WERI-Rb-1 (cell line): ENCODE results near the gene RNF112.

Experiments used
- DNase-seq: peaks from one replicate; pipeline ENCODE4 v3.0.0-alpha.2; 2020
- H3K27ac ChIP-seq: fragments of 250-450 bp; sonication (Bioruptor Pico); 2 replicates; pipeline ENCODE4 v1.5.1; 2020; ENCODE audit warnings: mild to moderate bottlenecking, moderate library complexity
- H3K27me3 ChIP-seq: fragments of 250-450 bp; sonication (Bioruptor Pico); 2 replicates; pipeline ENCODE4 v1.5.1; 2021; ENCODE audit warnings: mild to moderate bottlenecking, low read depth, moderate library complexity; ENCODE audit not compliant: insufficient read depth, severe bottlenecking
- H3K36me3 ChIP-seq: fragments of 250-450 bp; sonication (Bioruptor Pico); 2 replicates; pipeline ENCODE4 v1.5.1; 2020; ENCODE audit warnings: mild to moderate bottlenecking, moderate library complexity
- H3K4me3 ChIP-seq: 2 replicates; pipeline ENCODE4 v1.5.1; 2011; ENCODE audit warnings: low read depth, mild to moderate bottlenecking, control low read depth, low read length
- H3K9me3 ChIP-seq: fragments of 250-450 bp; sonication (Bioruptor Pico); 2 replicates; pipeline ENCODE4 v1.5.1; 2021; ENCODE audit warnings: mild to moderate bottlenecking, moderate library complexity; ENCODE audit not compliant: severe bottlenecking
- CTCF ChIP-seq: IDR thresholded peaks from 2 replicates; pipeline ENCODE4 v1.5.1; 2011; ENCODE audit warnings: low read depth, mild to moderate bottlenecking, control low read depth, inconsistent platforms, low read length

Gene RNF112

GRCh38 chr17:19391432-19391831, 19.6 kb upstream of the RNF112 start:
- H3K27ac ChIP-seq = no peak overlapping the region
- DNase-seq = no peak
- no peak overlapping the region for H3K4me3 ChIP-seq
- no peaks in the 10 kb centered on the region for H3K36me3 ChIP-seq
- H3K9me3 ChIP-seq = no peaks in the 10 kb centered on the region
- TF ChIP-seq CTCF = no peak
- no peaks in the 10 kb centered on the region for H3K27me3 ChIP-seq

GRCh38 chr17:19392303-19392702, 18.7 kb upstream of the RNF112 start:
- H3K36me3 ChIP-seq = no peaks in the 10 kb centered on the region
- H3K27ac ChIP-seq = no peak overlapping the region
- no peaks in the 10 kb centered on the region for H3K9me3 ChIP-seq
- H3K4me3 ChIP-seq = no peak overlapping the region
- no peak for DNase-seq
- TF ChIP-seq CTCF = no peak
- H3K27me3 ChIP-seq = no peaks in the 10 kb centered on the region

DNA sequence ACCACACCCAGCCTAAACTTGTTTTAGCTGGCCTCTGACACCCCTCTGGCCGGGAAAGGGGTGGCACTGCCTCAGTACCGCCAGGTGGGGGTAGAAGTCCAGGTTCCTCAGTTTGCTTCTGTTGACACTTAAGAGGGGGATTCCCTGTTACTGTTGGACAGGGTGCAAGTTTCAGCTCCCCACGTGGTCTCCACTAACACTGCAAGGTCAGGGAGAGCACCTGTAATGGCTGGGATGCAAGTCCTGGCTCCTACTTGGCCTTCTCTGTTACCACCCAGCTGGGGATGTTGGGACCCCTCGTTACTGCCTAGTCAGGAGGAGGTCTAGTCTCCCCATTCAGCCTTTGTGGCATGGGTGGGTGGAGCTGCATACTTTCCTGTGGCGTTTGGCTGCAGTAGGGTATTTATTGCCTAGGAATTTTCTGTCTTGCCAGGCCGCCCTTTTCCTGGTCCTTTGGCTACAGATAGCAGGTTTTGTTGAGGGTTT, 13.4 kb upstream of the RNF112 start:
- Histone ChIP-seq H3K27ac (no peak overlapping the region), H3K9me3 (no peaks in the 10 kb centered on the region), H3K27me3 (no peaks in the 10 kb centered on the region), H3K4me3 (no peak overlapping the region), H3K36me3 (no peaks in the 10 kb centered on the region)
- no peak for TF ChIP-seq CTCF
- DNase-seq = no peak

DNA sequence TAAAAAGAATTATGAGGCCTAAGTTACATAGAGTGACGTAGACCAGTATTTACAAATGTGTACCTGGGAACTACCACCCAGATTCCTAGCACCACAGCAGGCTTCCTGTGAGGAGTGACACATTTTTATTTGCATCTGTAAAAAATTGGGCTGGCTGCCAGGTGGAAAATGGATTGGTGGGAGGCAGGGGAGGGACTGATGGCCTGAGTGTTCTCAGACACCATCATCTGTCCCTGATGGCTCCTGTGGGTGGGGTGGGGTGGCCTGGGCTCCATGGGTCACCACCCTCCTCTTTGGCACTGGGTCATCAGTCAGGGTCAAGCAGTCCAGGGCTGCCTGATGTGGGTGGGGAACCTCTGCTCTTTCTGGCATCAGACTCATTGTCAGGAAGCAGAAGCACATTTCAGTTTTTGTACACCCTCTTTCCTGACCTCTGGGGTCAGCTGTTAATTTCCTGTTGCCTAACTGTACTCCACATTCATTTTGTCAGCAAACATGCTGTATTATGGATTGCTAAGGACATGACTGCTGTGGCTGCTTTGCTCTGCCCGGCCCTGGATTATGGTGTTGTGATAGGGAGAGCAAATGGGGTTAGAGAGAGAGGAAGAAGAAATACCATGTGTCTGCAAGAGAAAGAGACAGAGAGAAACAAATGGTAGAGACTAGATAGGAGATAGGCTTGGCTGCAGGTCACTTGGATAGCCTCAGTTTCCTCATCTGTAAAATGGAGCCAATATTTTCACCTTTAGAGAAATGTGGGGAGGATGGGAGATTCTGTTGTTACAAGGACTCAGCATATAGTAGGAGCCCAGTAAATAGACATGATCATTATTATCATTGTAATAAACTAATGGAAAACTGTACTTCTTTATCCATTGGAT, 12.5 kb upstream of the RNF112 start:
- H3K36me3 ChIP-seq = no peaks in the 10 kb centered on the region
- no peaks in the 10 kb centered on the region for H3K27me3 ChIP-seq
- H3K4me3 ChIP-seq = no peak overlapping the region
- DNase-seq = no peak
- H3K9me3 ChIP-seq = no peaks in the 10 kb centered on the region
- H3K27ac ChIP-seq = no peak overlapping the region
- no peak for TF ChIP-seq CTCF

GRCh38 chr17:19399750-19400450, 11.1 kb upstream of the RNF112 start:
- Histone ChIP-seq H3K9me3 (no peaks in the 10 kb centered on the region), H3K36me3 (no peaks in the 10 kb centered on the region), H3K4me3 (no peak overlapping the region), H3K27me3 (no peaks in the 10 kb centered on the region), H3K27ac (no peak overlapping the region)
- DNase-seq = no peak
- TF ChIP-seq CTCF = no peak
